Calu3 (cell line): ENCODE measurements around the gene CAPN8. TPM values are rescaled to one million over a fixed set of nuclear protein-coding genes. Genes with fewer than 3 reads are reported as not detected.

Source experiments
- BruUV-seq: library from RNA; stranded (reverse); fragments of 400-500 nt; replicated peaks from 2 replicates; lab custom pipeline; 2021; lab: Mats Ljungman, UMichigan
- CTCF ChIA-PET: fragments of 300-600 bp; sonication (Branson Sonifier 250); formaldehyde crosslinking; loops from one replicate; lab custom pipeline; 2022; ENCODE audit warnings: antibody characterized with exemption; lab: Charles Lee
- DNase-seq: peaks from one replicate; pipeline ENCODE4 v3.0.0; 2022
- H3K27ac Mint-ChIP-seq: one replicate; pipeline ENCODE4 v1.8.0; 2022; ENCODE audit warnings: mixed read lengths; ENCODE audit not compliant: unreplicated experiment
- H3K27me3 Mint-ChIP-seq: one replicate; pipeline ENCODE4 v1.8.0; 2022; ENCODE audit warnings: mixed read lengths; ENCODE audit not compliant: unreplicated experiment
- H3K36me3 Mint-ChIP-seq: one replicate; pipeline ENCODE4 v1.8.0; 2022; ENCODE audit warnings: mild to moderate bottlenecking, moderate library complexity, mixed read lengths; ENCODE audit not compliant: insufficient read depth, unreplicated experiment
- H3K4me1 Mint-ChIP-seq: one replicate; pipeline ENCODE4 v1.8.0; 2022; ENCODE audit warnings: mild to moderate bottlenecking, low read depth, mixed read lengths; ENCODE audit not compliant: unreplicated experiment
- H3K4me3 Mint-ChIP-seq: one replicate; pipeline ENCODE4 v1.8.0; 2022; ENCODE audit warnings: mild to moderate bottlenecking, low read depth, moderate library complexity, mixed read lengths; ENCODE audit not compliant: unreplicated experiment
- H3K9me3 Mint-ChIP-seq: one replicate; pipeline ENCODE4 v1.8.0; 2022; ENCODE audit warnings: low read depth, mixed read lengths; ENCODE audit not compliant: unreplicated experiment
- CTCF ChIP-seq: fragments of 200-600 bp; IDR thresholded peaks from one replicate; pipeline ENCODE4 v1.8.0; 2022; ENCODE audit warnings: antibody characterized with exemption; ENCODE audit not compliant: unreplicated experiment
- intact Hi-C: fragments of 100-400 bp; cut with micrococcal nuclease; formaldehyde crosslinking; loops from one replicate; pipeline ENCODE4 v1.10.0; 2022; ENCODE audit not compliant: unreplicated experiment
- total RNA-seq: library from RNA; stranded (reverse); gene quantifications from 2 replicates; pipeline ENCODE4 v1.2.3, GENCODE V29; 2022

The CAPN8 gene
- total RNA-seq, 1 experiment from 2014 or later: 108 TPM

- Mint-ChIP-seq H3K36me3 (peaks cover 6% of the 10 kb centered on the region), H3K27me3 (no peaks in the 10 kb centered on the region), H3K4me3 (no peak overlapping the region), H3K27ac (no peak overlapping the region), H3K9me3 (peaks cover 8% of the 10 kb centered on the region), H3K4me1 (peaks cover 11% of the 10 kb centered on the region)
- no TSS peak for BruUV-seq
- CTCF ChIA-PET: interaction anchor here (0.7 to 1.3 kb wide), 2 partner anchors 123 to 198 kb away, joined by 3 to 7 read pairs; no protein-coding TSS in a partner anchor
- no peak for DNase-seq
- intact Hi-C loops: loop anchor here (5.0 to 10.0 kb wide), 3 partner anchors 435 to 888 kb away; no protein-coding TSS in a partner anchor
- TF ChIP-seq CTCF: no peak
Observed at GRCh38 chr1:223680188-223680587, 14.7 kb upstream of the CAPN8 start.

- no peaks in the 10 kb centered on the region for H3K27me3 Mint-ChIP-seq
- peaks cover 14% of the 10 kb centered on the region for H3K9me3 Mint-ChIP-seq
- peaks cover 6% of the 10 kb centered on the region for H3K36me3 Mint-ChIP-seq
- no peak overlapping the region for H3K4me3 Mint-ChIP-seq
- no peak for TF ChIP-seq CTCF
- no peak for DNase-seq
- H3K4me1 Mint-ChIP-seq: peaks cover 11% of the 10 kb centered on the region
- CTCF ChIA-PET: interaction anchor here (1.3 kb wide), 1 partner anchor 122 kb away, joined by 7 read pairs; no protein-coding TSS in a partner anchor
- intact Hi-C loops: no loop called here
- no peak overlapping the region for H3K27ac Mint-ChIP-seq
- no TSS peak for BruUV-seq
Observed at GRCh38 chr1:223678841-223679240, 13.3 kb upstream of the CAPN8 start.

GRCh38 chr1:223674119-223674890, 8.8 kb upstream of the CAPN8 start:
- TF ChIP-seq CTCF: no peak
- H3K27me3 Mint-ChIP-seq: no peaks in the 10 kb centered on the region
- intact Hi-C loops: no loop called here
- H3K9me3 Mint-ChIP-seq: peaks cover 14% of the 10 kb centered on the region
- DNase-seq: no peak
- H3K4me1 Mint-ChIP-seq: peaks cover 10% of the 10 kb centered on the region
- H3K4me3 Mint-ChIP-seq: no peak overlapping the region
- peaks cover 6% of the 10 kb centered on the region for H3K36me3 Mint-ChIP-seq
- H3K27ac Mint-ChIP-seq: no peak overlapping the region
- BruUV-seq: no TSS peak
- CTCF ChIA-PET: interaction anchor here (0.8 kb wide), 1 partner anchor 9 kb away, joined by 3 read pairs; no protein-coding TSS in a partner anchor

- peak; percentile 88 for TF ChIP-seq CTCF
- H3K4me3 Mint-ChIP-seq: no peak overlapping the region
Observed at GRCh38 chr1:223670458-223671159, 5.1 kb upstream of the CAPN8 start.

More at GRCh38 chr1:223670458-223671159, 5.1 kb upstream of the CAPN8 start:
- peaks cover 42% of the 10 kb centered on the region for H3K4me1 Mint-ChIP-seq
- intact Hi-C loops: loop anchor here (2.0 kb wide), 1 partner anchor 140 kb away; no protein-coding TSS in a partner anchor
- no TSS peak for BruUV-seq
- CTCF ChIA-PET: interaction anchor here (0.6 to 1.1 kb wide), 8 partner anchors 31 to 547 kb away, joined by 3 to 18 read pairs (median 4); partner anchors contain the start of gene TLR5
- peaks cover 7% of the 10 kb centered on the region for H3K9me3 Mint-ChIP-seq
- no peaks in the 10 kb centered on the region for H3K27me3 Mint-ChIP-seq
- H3K27ac Mint-ChIP-seq: no peak overlapping the region
- peak; percentile 70 for DNase-seq
- H3K36me3 Mint-ChIP-seq: peaks cover 9% of the 10 kb centered on the region
